ENCODE data around the gene COL13A1. TPM values are rescaled to one million over a fixed set of nuclear protein-coding genes. Genes with fewer than 3 reads are reported as not detected.
A peak's percentile ranks its signal among the peaks of the same experiment; 100 is the strongest.

The COL13A1 gene
- total RNA-seq, 2 donors from 2014 or later = not detected

DNA sequence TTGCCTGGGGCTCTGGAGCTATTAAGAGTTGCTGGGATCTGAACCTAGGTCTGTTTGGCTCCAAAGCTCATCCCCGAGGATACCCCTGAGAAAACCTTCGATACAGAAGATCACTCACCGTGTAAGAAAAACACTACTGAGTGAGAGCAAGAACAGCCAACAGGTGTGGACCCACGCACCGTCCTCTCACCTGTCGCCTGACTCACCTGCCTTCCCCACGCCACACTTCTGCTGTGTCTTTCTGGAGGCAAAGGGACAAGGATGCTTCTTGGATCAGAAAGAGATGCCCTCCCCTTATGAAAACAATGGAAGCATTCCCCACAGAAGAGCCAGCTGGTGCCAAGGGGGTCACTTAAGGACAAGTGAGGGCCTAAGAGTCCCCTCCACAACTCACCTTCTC, 46.7 kb downstream of the COL13A1 start:
- DNase-seq (ENCODE audit: low spot score in 2 of 2) (no peak), ATAC-seq (no peak)
- no peaks in the 10 kb centered on the region for H3K36me3 Mint-ChIP-seq
- H3K9me3 Mint-ChIP-seq = no peaks in the 10 kb centered on the region
- H3K27ac Mint-ChIP-seq = no peak overlapping the region

DNA sequence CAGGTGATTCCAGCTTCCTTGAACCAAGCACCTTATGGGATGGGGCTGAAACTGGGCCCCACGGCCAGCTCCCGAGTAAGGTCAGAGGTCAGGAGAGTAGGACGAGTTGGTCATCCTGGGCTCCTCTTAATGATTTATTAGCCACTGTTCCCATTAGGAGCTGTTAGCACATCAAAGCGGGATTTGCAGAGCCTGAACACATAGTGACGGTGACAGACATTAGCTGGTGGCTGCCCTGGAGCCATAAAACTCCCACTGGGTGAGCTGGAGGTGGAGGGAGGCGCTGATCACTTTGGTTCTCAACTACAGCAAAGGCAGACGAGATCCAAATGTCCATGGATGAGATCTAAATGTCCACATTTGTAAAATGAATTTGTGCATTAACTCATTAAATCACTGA, 48.1 kb downstream of the COL13A1 start:
- H3K27ac Mint-ChIP-seq = peak overlapping the region in 1 of 2 donors; percentile 46
- no peaks in the 10 kb centered on the region for H3K36me3 Mint-ChIP-seq
- H3K9me3 Mint-ChIP-seq = no peaks in the 10 kb centered on the region
- no peak for ATAC-seq
- DNase-seq (ENCODE audit: low spot score in 2 of 2) = no peak

DNA sequence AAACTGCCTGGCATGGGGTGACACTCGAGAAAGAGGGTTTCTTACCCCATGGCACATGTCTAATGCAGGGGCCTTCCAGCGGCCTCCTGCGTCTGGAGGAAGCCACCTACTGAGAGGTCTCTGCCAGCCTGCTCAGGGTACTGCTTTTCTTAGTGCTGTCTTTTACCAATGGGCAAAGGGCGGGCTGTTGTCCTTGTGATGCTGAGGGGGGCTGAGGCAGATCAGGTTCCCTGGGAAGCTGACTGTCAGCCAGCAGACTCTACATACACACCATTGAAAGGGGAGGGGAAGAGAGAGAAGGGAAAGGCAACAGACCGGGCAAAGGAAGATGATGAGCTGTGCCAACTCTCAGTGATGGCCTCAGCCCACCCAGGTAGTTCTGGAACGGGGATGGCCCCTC, 48.7 kb downstream of the COL13A1 start:
- ATAC-seq (no peak), DNase-seq (ENCODE audit: low spot score in 2 of 2) (no peak)
- H3K27ac Mint-ChIP-seq = no peak overlapping the region
- no peaks in the 10 kb centered on the region for H3K36me3 Mint-ChIP-seq
- H3K9me3 Mint-ChIP-seq = no peaks in the 10 kb centered on the region

DNA sequence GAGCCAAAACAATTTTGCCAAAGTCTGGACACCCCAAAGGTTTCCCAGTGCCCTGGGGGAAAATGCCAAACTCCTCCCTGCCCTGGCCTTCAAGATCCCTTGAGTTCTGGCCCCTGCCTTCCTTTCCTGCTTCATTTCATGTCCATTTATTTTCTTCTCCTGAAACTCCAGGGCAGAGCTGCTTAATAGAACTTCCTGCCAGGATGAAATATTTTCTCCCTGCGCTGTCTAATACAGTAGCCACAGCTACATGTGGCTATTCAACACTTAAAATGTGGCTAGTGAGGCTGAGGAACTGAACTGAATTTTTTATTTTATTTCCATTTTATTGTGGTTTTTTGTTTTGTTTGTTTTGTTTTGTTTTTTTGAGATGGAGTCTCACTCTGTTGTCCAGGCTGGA, 49.6 kb downstream of the COL13A1 start:
- DNase-seq (ENCODE audit: low spot score in 2 of 2) (no peak), ATAC-seq (no peak)
- H3K36me3 Mint-ChIP-seq = no peaks in the 10 kb centered on the region
- H3K27ac Mint-ChIP-seq = no peak overlapping the region
- H3K9me3 Mint-ChIP-seq = no peaks in the 10 kb centered on the region

DNA sequence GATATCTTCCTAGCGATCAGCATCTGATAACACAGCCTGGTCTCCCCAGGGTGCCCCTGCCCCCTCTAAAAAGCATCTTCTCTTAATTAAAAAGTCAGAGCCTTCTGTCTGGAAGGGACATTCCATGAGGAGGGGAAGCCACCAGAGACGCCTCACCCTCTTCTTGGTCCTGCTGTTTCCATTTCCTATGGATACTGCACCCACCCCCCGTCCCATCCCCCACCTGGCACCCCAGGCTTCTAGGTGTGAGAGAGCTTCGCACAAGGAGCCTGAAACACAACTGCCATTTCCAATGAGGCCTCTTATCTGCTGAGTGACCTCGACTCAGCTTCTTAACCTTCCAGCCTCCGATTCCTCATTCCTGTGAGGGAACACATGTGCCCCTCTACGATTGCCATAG, 51.4 kb downstream of the COL13A1 start:
- Mint-ChIP-seq H3K9me3 (no peaks in the 10 kb centered on the region), H3K27ac (no peak overlapping the region)

DNA sequence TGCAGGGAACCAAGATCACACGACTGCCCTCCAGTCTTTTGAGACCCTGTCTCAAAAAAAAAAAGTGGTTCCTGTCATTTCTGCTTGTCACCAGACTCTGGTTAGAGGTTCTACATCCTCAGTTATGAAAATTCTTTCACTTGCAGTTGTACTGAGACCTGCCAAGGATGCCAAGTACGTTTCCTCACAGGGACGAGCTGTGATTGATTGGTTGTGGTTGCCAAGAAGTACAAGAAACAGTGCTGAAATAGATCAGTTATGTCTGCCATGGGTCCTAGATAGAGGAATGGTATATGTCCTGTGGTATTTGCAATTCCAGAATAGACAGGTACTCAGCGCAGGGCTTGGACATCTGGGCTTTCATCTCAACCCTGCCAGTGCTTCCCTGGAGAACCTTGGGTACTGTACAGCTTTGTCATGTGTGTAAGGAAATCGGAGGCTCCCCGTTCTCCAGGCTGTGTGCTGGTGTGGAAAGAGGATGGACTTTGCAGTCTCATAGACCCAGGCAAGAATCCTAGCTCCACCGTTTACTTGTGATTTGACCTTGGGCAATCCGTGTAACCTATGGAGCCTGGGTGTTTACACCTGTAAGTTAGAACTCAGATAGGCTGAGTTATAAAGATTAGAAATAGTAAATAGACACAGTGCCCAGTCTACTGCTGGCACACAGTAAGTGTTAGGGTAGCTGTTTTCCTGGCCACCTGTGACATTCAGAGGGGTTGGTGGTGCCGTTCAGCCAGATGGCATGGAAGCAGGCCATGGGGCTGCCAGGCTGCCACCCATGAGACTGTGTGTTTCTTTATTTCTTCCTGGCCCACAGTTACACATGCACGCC, 53.0 kb downstream of the COL13A1 start:
- DNase-seq (ENCODE audit: low spot score in 2 of 2) (no peak), ATAC-seq (no peak)
- Mint-ChIP-seq H3K36me3 (no peaks in the 10 kb centered on the region), H3K27ac (peak overlapping the region in 1 of 2 donors; percentile 50), H3K9me3 (no peaks in the 10 kb centered on the region)

More for the DNA sequence above, 51.4 kb downstream of the COL13A1 start:
- DNase-seq (ENCODE audit: low spot score in 2 of 2) = no peak
- ATAC-seq = no peak
- no peaks in the 10 kb centered on the region for H3K36me3 Mint-ChIP-seq

DNA sequence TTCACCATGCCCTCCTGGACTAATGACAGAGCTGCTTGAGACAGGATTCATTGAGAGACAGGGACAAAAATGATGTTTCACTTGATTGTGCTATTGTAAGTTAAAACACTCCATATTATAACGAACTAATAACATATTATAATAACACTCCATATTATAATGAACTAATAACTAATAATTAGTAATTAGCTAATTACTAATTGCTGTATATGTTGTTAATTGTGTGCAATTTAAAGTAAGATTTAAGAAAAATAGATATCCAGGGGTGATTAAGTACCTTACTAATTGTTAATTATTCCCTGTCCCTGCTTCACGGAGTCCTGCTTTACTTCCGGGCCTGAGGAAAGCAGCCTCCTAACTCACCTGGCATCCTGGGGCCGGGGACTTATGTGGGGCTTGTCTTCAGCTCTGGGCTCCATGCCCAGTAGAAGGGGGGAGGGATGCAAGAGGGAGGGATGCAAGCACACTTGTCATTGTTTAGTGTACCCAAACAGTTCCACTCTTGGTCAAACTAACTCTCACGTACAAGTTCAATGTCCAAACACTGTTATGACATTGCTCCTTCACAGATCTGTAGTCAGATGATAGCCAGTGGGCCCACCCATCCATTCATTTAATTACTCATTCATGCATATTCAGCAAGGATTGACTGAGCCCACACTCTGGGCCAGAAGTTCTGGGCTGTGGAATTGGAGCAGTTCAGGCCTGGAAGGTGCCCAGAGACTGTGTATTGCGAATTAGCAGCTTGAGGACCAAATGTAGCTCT, 53.8 kb downstream of the COL13A1 start:
- ATAC-seq = no peak
- Mint-ChIP-seq H3K36me3 (no peaks in the 10 kb centered on the region), H3K27ac (no peak overlapping the region), H3K9me3 (no peaks in the 10 kb centered on the region)
- no peak for DNase-seq (ENCODE audit: low spot score in 2 of 2)

DNA sequence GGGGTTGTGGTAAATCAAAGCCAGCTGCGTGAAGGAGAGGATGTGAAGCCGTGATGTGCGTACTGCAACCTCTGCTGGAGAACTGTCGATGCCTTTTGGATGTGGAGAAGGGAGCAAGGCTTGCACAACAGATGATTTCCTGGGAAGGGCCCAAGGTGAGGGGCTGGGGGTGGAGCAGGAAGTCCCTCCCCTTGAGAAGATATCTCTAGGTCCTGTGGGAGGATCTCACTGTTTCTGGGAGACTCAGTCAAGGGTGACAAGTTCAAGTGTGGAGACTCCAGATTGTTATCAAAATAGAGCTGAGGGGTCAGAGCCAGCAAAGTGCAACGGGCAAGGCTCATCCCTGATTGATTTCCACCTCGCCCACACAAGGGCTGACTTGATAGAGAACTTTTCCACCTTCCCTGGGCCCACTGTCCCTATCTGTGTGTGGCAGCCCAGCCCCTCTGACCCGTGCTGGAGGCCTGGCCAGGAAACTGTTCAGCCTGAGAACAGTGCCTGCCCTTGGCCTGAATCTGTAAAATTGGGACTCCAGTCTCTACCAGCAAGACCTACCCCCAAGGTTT, 55.0 kb downstream of the COL13A1 start:
- DNase-seq (ENCODE audit: low spot score in 2 of 2) = no peak
- Mint-ChIP-seq H3K36me3 (no peaks in the 10 kb centered on the region), H3K9me3 (no peaks in the 10 kb centered on the region), H3K27ac (no peak overlapping the region)
- ATAC-seq = no peak

DNA sequence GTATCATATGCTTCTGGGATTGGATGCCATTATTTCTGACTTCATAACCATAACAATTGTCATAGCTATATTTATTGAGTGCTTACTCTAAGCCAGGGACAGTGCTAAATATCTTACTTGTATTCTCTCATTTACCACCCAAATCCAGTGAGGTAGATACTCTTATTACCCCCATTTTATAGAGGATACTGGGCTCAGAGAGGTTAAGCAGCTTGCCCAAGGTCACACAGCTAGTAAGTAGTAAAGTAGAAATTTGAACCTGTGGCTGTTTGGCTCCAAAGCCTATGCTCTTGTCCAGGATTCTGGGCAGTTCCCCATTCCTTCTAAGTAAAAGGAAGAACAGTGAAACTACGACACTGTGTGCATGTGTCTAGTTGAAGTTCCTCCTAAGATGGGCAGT, 56.5 kb downstream of the COL13A1 start:
- Mint-ChIP-seq H3K27ac (no peak overlapping the region), H3K9me3 (no peaks in the 10 kb centered on the region), H3K36me3 (no peaks in the 10 kb centered on the region)
- DNase-seq (ENCODE audit: low spot score in 2 of 2) = no peak
- ATAC-seq = no peak

DNA sequence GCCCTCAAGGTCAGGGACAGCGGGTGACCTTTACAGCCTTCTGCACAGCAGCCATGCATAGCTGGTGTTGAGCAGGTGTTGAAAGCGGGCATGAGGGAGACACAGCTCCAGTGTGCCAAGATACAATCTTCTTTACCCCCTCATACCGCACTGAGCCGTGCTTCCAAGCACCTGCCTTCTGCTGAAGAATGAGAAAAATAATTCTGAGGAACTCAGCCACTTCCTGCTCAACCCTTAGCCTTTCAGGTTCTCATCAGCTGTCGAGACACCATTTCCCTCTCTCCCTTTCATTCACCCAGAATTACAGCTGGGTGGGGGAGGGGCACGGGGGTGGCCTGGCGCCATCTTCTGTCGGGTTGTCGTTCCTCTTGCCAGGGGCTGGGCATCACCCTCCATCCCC, 58.6 kb downstream of the COL13A1 start:
- no peak overlapping the region for H3K27ac Mint-ChIP-seq
- ATAC-seq (no peak), DNase-seq (ENCODE audit: low spot score in 2 of 2) (no peak)
- H3K36me3 Mint-ChIP-seq = no peaks in the 10 kb centered on the region
- no peaks in the 10 kb centered on the region for H3K9me3 Mint-ChIP-seq

DNA sequence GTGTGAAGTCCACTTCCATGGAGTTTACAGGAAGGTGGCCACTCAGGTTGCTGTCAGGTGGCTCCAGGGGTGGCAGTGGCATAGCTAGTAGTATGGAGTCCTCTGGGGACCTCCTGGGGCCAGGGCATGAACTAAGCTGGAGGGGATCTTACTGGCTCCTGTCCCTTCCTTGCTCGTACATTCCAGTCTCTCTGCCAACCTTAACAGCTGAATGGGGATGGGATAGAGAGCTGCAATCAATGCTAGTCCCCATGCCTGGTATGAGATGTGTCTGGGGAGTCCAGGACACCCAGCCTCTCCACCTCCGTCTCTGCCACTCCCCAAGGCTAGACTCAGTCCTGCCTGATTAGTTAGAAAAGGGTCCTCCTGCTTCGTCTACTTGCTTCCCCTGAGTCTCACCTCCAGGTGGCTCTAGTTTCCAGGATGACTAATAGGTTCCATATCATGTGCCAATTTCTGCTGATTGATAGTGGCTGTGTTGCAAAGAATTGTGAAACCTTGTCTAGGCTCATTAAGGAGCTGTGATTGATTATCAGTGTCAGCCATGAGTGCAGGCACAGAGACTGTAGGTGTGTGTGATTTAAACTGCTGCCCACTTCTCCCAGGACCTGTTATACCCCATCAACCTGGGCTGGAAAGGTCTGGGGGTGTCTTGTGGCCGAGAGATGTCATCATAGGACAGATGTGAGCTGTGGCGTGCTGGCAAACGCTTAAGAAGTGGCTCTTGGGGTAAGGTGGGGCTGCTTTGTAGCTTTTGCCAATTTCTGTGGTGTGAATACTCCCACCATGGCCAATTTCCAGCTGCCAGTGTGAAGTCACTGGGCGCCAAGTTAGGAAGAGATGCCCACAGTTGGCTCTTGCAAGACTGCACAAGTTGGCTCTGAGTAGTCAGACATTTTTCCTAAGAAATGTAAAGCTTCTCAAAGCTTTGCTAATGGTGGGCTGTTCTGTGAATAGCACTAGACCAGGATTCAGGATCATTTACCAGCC, 59.8 kb downstream of the COL13A1 start:
- DNase-seq (ENCODE audit: low spot score in 2 of 2) (peak in 1 of 2 donors; percentile 8), ATAC-seq (peak; percentile 56 to 80)
- H3K9me3 Mint-ChIP-seq = no peaks in the 10 kb centered on the region
- no peak overlapping the region for H3K27ac Mint-ChIP-seq
- no peaks in the 10 kb centered on the region for H3K36me3 Mint-ChIP-seq

DNA sequence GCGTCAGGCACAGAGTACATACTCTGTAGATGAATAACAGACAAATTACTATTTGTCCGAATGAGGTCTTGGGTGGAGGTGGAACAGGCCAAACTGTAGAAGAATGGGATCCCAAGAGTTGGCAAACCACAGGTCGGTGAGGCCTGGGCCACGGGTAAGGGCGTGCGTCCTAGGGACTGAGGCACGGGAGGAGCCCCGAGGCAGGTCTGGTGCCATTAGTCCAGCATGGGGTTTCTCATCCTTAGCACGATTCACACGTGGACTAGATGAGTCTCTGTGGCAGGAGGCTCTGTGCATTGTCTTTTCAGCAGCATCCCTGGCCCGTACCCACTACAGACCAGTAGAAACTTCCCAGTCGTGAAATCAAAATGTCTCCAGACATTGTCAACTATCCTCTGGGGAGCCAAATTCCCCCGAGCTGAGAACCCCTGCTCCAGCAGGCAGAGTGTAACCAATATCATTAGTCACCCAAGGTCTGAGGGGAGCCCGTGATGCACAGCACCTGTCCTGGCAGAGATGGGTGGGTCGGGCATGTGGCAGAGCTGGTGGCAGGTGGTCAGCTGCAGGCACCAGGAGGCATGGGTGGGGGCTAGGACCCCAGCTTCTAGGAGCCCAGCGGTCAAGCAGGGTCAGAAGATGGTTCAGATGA, 61.3 kb downstream of the COL13A1 start:
- no peak for DNase-seq (ENCODE audit: low spot score in 2 of 2)
- Mint-ChIP-seq H3K27ac (no peak overlapping the region), H3K36me3 (no peaks in the 10 kb centered on the region), H3K9me3 (no peaks in the 10 kb centered on the region)
- ATAC-seq = no peak

DNA sequence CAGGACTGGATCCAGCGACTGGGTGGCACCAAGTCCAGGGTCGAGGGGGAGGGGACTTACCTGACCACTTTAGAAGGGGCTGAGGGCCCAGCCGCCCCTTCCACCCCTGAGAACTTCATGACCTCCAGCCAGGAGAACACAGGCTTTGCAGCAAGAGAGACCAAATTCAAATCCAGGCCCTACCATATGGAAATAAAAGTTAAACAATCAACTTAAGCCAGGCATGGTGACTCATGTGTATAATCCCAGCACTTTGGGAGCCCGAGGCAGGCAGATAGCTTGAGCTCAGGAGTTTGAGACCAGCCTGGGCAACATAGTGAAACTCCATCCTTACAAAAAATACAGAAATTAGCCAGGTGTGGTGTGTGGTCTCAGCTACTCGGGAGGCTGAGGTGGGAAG, 61.9 kb downstream of the COL13A1 start:
- DNase-seq (ENCODE audit: low spot score in 2 of 2) = no peak
- H3K36me3 Mint-ChIP-seq = no peaks in the 10 kb centered on the region
- H3K9me3 Mint-ChIP-seq = no peaks in the 10 kb centered on the region

DNA sequence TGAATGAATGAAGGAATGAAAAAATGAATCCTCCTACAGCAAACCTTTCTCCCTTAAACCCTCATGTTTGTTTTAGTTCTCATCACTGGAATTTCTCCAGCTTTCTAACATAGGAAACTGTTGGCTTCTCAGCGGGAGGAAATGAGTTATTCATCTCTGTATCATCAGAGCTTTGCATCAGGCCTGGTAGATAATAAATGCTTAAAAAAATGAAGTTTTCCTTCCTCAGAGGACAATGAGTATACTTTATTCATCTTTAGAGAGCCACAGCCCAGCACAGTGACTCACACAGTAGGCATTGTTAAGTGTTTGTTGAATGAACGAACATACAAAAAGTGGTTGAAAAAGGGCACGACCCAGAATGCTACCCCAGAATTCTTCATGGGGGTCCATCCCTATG, 62.6 kb downstream of the COL13A1 start:
- H3K27ac Mint-ChIP-seq = no peak overlapping the region
- no peaks in the 10 kb centered on the region for H3K36me3 Mint-ChIP-seq
- ATAC-seq (no peak), DNase-seq (ENCODE audit: low spot score in 2 of 2) (no peak)
- no peaks in the 10 kb centered on the region for H3K9me3 Mint-ChIP-seq

More for the DNA sequence above, 61.9 kb downstream of the COL13A1 start:
- ATAC-seq = no peak
- no peak overlapping the region for H3K27ac Mint-ChIP-seq

DNA sequence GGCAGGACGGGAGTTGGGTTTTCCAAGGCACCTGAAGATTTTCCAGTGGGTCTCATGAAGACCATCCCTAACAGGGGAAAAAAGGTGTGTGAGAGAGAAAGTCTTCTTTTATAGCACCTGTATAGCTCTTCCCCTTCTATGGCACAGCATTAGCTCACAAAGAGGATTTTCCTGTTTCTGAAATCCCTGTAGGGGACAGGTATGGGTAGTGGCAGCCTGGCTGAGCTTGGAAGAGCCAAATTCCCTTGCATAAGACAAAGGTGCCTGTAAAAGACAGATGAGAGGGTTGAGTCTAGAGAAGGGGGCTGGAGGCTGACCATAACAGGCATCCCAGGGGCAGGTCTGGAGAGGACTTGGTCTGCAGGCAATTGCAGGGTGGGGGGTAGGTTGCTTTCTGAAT, 63.7 kb downstream of the COL13A1 start:
- no peak for ATAC-seq
- Mint-ChIP-seq H3K9me3 (no peaks in the 10 kb centered on the region), H3K27ac (no peak overlapping the region), H3K36me3 (no peaks in the 10 kb centered on the region)
- no peak for DNase-seq (ENCODE audit: low spot score in 2 of 2)

DNA sequence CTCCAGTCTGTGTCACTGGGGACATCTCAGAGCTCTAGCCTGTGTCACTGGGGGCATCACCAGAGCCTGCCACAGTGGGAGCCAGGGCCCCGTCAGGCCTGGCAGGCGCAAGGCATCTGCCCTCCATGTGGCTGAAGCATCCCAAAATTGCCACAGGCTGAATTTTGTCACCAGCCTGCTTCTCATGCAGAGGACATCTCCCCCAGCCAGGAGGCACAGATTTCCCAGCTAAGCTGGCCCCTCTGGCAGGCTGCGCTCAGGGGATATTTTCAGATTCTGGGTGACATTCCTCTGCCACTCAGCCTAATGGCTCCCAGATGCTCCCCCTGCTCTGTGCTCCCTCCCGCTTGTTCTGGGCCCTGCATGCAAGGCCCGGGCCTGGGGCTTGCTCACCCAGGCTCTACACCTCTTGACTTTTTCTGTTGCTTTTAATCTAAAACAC, 64.6 kb downstream of the COL13A1 start:
- DNase-seq (ENCODE audit: low spot score in 2 of 2) (no peak), ATAC-seq (no peak)
- no peaks in the 10 kb centered on the region for H3K36me3 Mint-ChIP-seq
- no peaks in the 10 kb centered on the region for H3K9me3 Mint-ChIP-seq
- H3K27ac Mint-ChIP-seq = no peak overlapping the region
